GM12874 (cell line): ENCODE measurements around the gene GOLGA6L9.
"Not testable (repeated sequence)": the region's sequence is repeated elsewhere in the genome, so short reads cannot be mapped to it uniquely, and the experiment has no call there.

Source experiments
- TF ChIP-seq, protein P1 (sequence below): IDR thresholded peaks from 2 replicates; pipeline ENCODE4 v1.5.1; 2011; ENCODE audit warnings: low read depth, mild to moderate bottlenecking, control low read depth, low read length, moderate library complexity; ENCODE audit not compliant: insufficient read depth

Gene GOLGA6L9

GRCh38 chr15:82429693-82430092 is at the start of gene GOLGA6L9:
GOLGA6L9 (plus strand) TSS chr15:82429816; CDS start chr15:82430080, 264 bp downstream.
- TF ChIP-seq, protein P1, sequence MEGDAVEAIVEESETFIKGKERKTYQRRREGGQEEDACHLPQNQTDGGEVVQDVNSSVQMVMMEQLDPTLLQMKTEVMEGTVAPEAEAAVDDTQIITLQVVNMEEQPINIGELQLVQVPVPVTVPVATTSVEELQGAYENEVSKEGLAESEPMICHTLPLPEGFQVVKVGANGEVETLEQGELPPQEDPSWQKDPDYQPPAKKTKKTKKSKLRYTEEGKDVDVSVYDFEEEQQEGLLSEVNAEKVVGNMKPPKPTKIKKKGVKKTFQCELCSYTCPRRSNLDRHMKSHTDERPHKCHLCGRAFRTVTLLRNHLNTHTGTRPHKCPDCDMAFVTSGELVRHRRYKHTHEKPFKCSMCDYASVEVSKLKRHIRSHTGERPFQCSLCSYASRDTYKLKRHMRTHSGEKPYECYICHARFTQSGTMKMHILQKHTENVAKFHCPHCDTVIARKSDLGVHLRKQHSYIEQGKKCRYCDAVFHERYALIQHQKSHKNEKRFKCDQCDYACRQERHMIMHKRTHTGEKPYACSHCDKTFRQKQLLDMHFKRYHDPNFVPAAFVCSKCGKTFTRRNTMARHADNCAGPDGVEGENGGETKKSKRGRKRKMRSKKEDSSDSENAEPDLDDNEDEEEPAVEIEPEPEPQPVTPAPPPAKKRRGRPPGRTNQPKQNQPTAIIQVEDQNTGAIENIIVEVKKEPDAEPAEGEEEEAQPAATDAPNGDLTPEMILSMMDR: not testable (repeated sequence)

DNA sequence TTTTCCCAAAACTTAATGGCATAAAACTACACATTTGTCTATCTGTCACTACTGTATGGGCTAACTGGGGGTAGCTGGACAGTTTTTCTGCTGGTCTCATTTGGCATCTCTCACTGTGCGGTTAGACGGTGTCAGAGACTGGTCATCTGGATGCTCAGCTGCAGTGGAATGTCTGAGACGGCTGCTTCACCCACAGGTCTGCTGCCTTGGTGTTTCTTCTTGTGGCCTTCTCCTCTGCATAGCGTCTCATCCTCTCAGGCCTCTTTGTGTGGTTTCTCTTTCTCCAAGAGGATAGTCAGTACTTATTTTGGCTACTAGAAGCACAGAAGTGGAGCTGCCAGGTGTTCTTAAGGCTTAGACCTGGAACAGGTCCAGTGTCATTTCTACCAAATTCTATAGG is 35.9 kb upstream of the GOLGA6L9 start:
- TF ChIP-seq, protein P1: no peak

- TF ChIP-seq, protein P1: no peak
Observed at GRCh38 chr15:82397817-82398216, 31.8 kb upstream of the GOLGA6L9 start.

GRCh38 chr15:82398785-82399184 is 30.8 kb upstream of the GOLGA6L9 start:
- TF ChIP-seq, protein P1: no peak
